ENCODE data around the gene RSPO3. TPM values are rescaled to one million over a fixed set of nuclear protein-coding genes. Genes with fewer than 3 reads are reported as not detected.

Gene RSPO3
- total RNA-seq = not detected in 2 replicates

DNA sequence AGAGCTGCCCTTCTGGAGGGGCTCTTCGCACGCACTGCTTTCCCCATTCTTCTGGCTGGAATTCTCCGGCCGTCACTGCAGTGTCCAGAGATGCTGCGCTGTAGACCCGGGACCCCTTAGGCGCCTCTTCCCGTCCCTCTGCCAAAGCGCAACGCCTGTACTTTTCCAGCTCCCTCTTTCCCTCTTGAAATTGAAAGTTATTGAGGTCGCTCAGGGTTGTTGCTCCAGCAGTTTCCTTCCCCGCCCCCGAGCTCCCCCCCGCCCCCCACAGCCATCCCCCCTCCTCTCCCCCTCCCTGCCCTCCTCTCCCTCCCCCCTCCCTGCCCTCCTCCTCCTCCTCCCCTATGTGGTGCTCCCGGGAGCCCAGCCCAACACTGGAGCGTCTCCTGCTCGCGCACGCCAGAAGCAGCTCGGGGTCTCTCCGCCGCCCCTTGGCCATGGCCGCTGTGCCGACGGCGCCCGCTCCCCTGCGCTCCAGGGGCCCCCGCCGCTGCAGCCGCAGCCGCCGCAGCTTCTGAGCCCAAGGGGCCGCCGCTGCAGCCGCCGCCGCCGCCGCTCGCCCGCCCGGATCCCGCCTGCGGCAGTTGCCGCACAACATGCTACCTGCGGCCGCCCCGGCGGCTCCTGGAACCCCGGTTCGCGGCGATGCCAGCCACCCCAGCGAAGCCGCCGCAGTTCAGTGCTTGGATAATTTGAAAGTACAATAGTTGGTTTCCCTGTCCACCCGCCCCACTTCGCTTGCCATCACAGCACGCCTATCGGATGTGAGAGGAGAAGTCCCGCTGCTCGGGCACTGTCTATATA is at the start of gene RSPO3:
Gene RSPO3 (plus strand): TSS at position 374 of the 804 bp plus-strand sequence. CDS start 522 bp downstream, outside the sequence.

Other genes starting within 250 kb of the RSPO3 start
- gene RNF146, start 148.2 kb downstream of the RSPO3 start, total RNA-seq = 27.4 and 31.6 TPM in 2 replicates
- 54.0 and 63.9 TPM in 2 replicates for gene ECHDC1, start 224.9 kb downstream of the RSPO3 start, total RNA-seq

Data from subcutaneous preadipocyte (primary cell).